ENCODE data around the gene FCHSD2.
A peak's percentile ranks its signal among the peaks of the same experiment; 100 is the strongest.

GRCh38 chr11:73184953-73185671 is 43.0 kb upstream of the FCHSD2 start:
- TF ChIP-seq, protein P1, sequence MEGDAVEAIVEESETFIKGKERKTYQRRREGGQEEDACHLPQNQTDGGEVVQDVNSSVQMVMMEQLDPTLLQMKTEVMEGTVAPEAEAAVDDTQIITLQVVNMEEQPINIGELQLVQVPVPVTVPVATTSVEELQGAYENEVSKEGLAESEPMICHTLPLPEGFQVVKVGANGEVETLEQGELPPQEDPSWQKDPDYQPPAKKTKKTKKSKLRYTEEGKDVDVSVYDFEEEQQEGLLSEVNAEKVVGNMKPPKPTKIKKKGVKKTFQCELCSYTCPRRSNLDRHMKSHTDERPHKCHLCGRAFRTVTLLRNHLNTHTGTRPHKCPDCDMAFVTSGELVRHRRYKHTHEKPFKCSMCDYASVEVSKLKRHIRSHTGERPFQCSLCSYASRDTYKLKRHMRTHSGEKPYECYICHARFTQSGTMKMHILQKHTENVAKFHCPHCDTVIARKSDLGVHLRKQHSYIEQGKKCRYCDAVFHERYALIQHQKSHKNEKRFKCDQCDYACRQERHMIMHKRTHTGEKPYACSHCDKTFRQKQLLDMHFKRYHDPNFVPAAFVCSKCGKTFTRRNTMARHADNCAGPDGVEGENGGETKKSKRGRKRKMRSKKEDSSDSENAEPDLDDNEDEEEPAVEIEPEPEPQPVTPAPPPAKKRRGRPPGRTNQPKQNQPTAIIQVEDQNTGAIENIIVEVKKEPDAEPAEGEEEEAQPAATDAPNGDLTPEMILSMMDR (IDR thresholded peaks at IDR 0.05; ENCODE audit: low read depth, low read length): peak; percentile 99
- TF ChIP-seq POLR2A (IDR thresholded peaks at IDR 0.05; ENCODE audit: extremely low read depth, insufficient read length): no peak
- TF ChIP-seq, protein P2, sequence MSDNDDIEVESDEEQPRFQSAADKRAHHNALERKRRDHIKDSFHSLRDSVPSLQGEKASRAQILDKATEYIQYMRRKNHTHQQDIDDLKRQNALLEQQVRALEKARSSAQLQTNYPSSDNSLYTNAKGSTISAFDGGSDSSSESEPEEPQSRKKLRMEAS (IDR thresholded peaks at IDR 0.05; ENCODE audit: low read depth, low read length): peak; percentile 0; the same call in 1 of the 2 replicates
- peak; percentile 6; the same call in 1 of the 2 replicates for TF ChIP-seq MYC (IDR thresholded peaks at IDR 0.05; ENCODE audit: low read depth, low read length)

All from NB4 (cell line).